GM12801 (cell line): ENCODE results near the gene FAM177A1.

Source experiments
- CTCF ChIP-seq: IDR thresholded peaks from one replicate; pipeline ENCODE4 v1.5.1; 2011; ENCODE audit warnings: control low read depth; ENCODE audit not compliant: insufficient read length; ENCODE audit errors: extremely low read depth

Gene FAM177A1

GRCh38 chr14:35073486-35073885 lies 27.4 kb downstream of the FAM177A1 start:
- TF ChIP-seq CTCF = no peak

GRCh38 chr14:35078082-35078481 lies 32.0 kb downstream of the FAM177A1 start:
- no peak for TF ChIP-seq CTCF

GRCh38 chr14:35079742-35080141 lies 33.7 kb downstream of the FAM177A1 start:
- TF ChIP-seq CTCF = no peak

- no peak for TF ChIP-seq CTCF
Measured at GRCh38 chr14:35083530-35084150, 37.6 kb downstream of the FAM177A1 start.

- no peak for TF ChIP-seq CTCF
Measured at GRCh38 chr14:35085441-35085840, 39.4 kb downstream of the FAM177A1 start.

- no peak for TF ChIP-seq CTCF
Measured at GRCh38 chr14:35088514-35088913, 42.4 kb downstream of the FAM177A1 start.

GRCh38 chr14:35107866-35108265 lies 61.8 kb downstream of the FAM177A1 start:
- no peak for TF ChIP-seq CTCF

GRCh38 chr14:35112641-35113040 lies 66.6 kb downstream of the FAM177A1 start:
- TF ChIP-seq CTCF = no peak
